HAP-1 (cell line): ENCODE data around the gene OR10G4.
"Not testable (repeated sequence)": the region's sequence is repeated elsewhere in the genome, so short reads cannot be mapped to it uniquely, and the experiment has no call there.

Experiments
- DNase-seq, 2 experiments: peaks; one replicate each; pipeline ENCODE4 v3.0.0-alpha.2; 2016 to 2020; ENCODE audit warnings: low spot score in 2 of 2
- H3K27me3 ChIP-seq: fragments of 250-450 bp; sonication (Bioruptor Pico); 2 replicates; pipeline ENCODE4 v1.5.1; 2020; ENCODE audit warnings: low read depth, mild to moderate bottlenecking, moderate library complexity
- H3K36me3 ChIP-seq: fragments of 250-450 bp; sonication (Bioruptor Pico); replicated peaks from 2 replicates; pipeline ENCODE4 v1.5.1; 2020; ENCODE audit warnings: mild to moderate bottlenecking
- H3K4me1 ChIP-seq: fragments of 250-450 bp; sonication (Bioruptor Pico); 2 replicates; pipeline ENCODE4 v1.5.1; 2020; ENCODE audit warnings: mild to moderate bottlenecking
- H3K4me3 ChIP-seq: fragments of 250-450 bp; sonication (Bioruptor Pico); 2 replicates; pipeline ENCODE4 v1.5.1; 2020; ENCODE audit warnings: mild to moderate bottlenecking, moderate library complexity
- H3K9me3 ChIP-seq: fragments of 250-450 bp; sonication (Bioruptor Pico); 2 replicates; pipeline ENCODE4 v1.5.1; 2020; ENCODE audit warnings: mild to moderate bottlenecking, moderate library complexity
- in situ Hi-C: fragments of 300-500 bp; cut with MboI; formaldehyde crosslinking; loops from 3 replicates; pipeline ENCODE4 v1.14.3; 2020; ENCODE audit warnings: low sequenced_read_pairs, inconsistent platforms, mixed read lengths

Gene OR10G4, protein sequence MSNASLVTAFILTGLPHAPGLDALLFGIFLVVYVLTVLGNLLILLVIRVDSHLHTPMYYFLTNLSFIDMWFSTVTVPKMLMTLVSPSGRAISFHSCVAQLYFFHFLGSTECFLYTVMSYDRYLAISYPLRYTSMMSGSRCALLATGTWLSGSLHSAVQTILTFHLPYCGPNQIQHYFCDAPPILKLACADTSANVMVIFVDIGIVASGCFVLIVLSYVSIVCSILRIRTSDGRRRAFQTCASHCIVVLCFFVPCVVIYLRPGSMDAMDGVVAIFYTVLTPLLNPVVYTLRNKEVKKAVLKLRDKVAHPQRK

DNA sequence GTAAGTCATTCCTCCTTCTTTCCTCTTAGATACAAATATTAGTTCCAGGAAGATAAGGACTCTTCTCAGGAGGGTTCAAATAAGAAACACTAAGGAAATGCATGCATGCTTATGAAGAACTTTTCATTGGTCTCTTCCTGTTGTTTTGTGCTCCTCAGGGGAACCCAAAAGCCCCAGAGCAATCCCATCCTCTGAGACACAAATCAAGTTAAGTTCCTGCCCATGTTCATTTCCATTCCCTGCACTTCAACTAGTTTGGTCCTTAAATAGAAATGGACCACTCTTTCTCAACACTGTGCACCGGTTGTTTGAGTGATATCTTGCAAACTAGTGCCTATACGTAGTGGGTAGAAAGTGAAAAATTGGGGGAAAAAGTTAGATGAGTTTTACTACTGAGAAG, at the start of gene OR10G4:
Gene OR10G4, plus strand, starts transcription at position 301 of the 400 bp plus-strand sequence. CDS start 2,578 bp downstream, outside the sequence.
- H3K9me3 ChIP-seq, result no peaks in the 10 kb centered on the region
- H3K4me1 ChIP-seq, result no peaks in the 10 kb centered on the region
- in situ Hi-C loops, result no loop called here
- no peak within 1 kb of the TSS for H3K4me3 ChIP-seq
- no peaks in the 10 kb centered on the region for H3K27me3 ChIP-seq
- DNase-seq, result no peak
- no peaks in the 10 kb centered on the region for H3K36me3 ChIP-seq

DNA sequence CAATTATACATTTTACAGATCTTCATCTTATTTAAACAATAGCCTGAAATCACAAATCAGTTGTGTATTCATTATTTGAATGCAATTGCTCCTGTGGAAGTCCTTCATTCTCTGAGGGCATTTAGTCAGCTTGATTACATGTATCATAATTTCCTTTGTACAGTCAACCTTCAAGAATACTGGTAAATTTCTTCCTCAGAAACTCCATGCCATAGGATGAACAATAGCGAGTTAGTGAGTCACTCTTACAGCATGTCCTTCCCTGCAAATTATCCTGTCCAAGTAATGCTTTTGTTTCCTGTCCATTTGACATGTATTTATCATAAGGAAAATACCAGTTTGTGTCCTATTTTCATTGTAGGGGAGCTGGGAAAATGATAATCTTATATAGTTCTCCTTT, 39.0 kb upstream of the OR10G4 start:
- no peak for DNase-seq
- H3K27me3 ChIP-seq, result no peaks in the 10 kb centered on the region
- in situ Hi-C loops, result no loop called here
- H3K9me3 ChIP-seq, result no peaks in the 10 kb centered on the region
- H3K4me3 ChIP-seq, result no peak overlapping the region
- H3K36me3 ChIP-seq, result no peaks in the 10 kb centered on the region
- no peaks in the 10 kb centered on the region for H3K4me1 ChIP-seq

DNA sequence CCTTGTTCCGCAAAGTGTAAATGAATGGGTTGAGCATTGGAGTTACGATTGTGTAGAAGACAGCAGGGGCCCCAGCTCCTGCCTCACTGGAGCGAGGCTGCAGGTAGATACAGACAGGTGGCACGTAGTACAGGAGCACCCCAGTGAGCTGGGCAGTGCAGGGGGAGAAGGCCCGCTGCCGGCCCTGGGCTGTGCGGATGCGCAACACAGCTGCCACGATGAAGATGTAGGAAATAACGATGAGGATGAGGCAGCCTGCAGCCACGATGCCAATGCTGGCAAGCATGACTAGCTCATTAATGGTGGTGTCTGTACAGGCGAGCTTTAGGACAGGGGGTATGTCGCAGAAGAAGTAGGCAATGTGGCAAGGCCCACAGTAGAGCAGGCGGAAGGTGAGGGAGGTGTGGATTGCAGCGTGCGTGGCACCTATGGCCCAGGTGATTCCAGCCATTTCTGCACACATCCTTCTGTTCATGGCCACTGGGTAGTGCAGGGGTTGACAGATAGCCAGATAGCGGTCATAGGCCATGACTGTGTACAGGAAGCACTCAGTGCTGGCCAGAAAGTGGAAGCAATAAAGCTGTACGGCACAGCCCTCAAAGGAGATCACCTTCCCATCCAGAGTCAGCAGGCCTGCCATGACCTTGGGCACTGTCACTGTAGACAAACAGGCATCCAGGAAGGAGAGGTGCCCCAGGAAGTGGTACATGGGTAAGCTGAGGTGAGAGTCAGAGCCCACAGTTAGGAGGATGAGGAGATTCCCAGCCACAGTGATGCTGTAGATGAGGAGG, 35.8 kb upstream of the OR10G4 start:
- H3K4me3 ChIP-seq, result no peak overlapping the region
- no peaks in the 10 kb centered on the region for H3K27me3 ChIP-seq
- in situ Hi-C loops, result no loop called here
- no peaks in the 10 kb centered on the region for H3K4me1 ChIP-seq
- H3K36me3 ChIP-seq, result no peaks in the 10 kb centered on the region
- no peak for DNase-seq
- no peaks in the 10 kb centered on the region for H3K9me3 ChIP-seq

DNA sequence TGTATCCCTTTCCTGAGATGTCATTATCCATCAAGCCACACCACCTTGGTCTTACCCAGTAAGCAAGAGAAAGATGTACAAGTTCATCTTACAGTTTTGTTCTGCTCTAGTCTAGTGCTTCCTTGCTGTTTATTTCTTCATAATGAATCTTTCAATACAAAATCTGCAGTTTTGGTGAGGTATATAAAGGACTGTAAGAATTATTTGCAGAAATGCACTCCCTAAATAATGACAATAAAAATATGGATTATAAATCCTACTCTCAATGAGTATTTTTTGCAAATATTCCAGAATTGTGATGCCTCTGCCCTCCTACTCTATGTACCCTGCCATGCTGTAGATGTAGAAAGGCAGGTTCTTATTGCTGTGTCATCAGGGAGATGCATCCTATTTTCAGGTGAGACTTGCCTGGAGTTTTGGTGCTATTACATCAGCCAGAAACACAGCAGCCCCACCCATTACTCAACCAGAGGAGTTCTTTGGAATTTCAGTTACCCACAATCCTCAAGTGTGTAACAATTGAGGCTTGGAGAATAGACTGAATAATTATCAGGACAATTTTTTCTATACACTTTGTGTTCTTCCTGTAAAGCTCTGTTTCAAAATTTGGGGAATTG, 35.0 kb upstream of the OR10G4 start, which contains the start of gene OR10S1:
Gene OR10S1, minus strand, starts transcription at position 51 of the 617 bp plus-strand sequence. CDS start 117 bp downstream, outside the sequence.
- no peak within 1 kb of the TSS for H3K4me3 ChIP-seq
- no peaks in the 10 kb centered on the region for H3K27me3 ChIP-seq
- no peaks in the 10 kb centered on the region for H3K9me3 ChIP-seq
- DNase-seq, result no peak
- no peaks in the 10 kb centered on the region for H3K4me1 ChIP-seq
- H3K36me3 ChIP-seq, result no peaks in the 10 kb centered on the region
- in situ Hi-C loops, result no loop called here

DNA sequence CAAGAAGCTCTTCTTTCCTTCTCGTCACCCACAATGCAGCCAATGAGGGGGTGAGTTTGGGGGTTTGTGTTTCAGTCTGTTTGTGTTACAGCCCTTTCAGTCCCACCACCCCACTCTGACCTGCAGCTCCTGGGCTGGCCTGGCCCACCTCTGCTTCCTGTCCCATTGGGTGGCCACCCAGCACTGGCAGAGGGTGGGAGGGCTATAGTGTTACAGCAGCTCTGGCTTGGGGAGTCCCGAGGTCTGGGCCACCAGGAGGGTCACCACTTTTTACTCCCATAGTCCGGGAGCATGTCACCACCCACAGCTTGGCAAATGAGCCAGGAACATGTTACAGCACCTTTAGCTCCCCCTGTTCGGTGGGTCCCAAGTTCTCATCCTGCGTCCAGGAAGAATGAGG, 33.5 kb upstream of the OR10G4 start:
- Histone ChIP-seq H3K9me3 (no peaks in the 10 kb centered on the region), H3K36me3 (no peaks in the 10 kb centered on the region), H3K4me3 (no peak overlapping the region), H3K27me3 (no peaks in the 10 kb centered on the region), H3K4me1 (no peaks in the 10 kb centered on the region)
- in situ Hi-C loops, result no loop called here
- no peak for DNase-seq

DNA sequence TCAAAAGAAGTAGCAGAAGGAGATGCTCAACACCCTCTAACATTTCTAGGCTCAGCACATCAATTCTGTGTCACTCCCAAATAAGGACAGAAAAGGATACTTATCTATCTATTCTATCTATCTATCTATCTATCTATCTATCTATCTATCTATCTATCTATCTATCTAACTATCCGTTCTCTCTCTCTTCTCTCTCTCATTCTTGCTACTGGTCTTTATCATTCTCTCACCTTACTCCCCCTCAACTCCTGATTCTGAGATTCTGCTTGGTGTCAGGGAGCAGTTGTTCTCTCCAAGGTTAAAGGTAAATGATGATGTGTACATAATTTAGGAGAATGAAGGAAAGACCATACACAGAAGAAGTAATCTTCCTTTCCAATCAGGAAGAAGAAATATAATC, 17.7 kb upstream of the OR10G4 start, which contains the start of gene OR10G6:
Gene OR10G6, minus strand, starts transcription at position 43 of the 400 bp plus-strand sequence. Its CDS starts 0 bp downstream, at position 43.
- Histone ChIP-seq H3K27me3 (no peaks in the 10 kb centered on the region; the same call in 1 of the 2 replicates), H3K36me3 (no peaks in the 10 kb centered on the region), H3K9me3 (no peaks in the 10 kb centered on the region), H3K4me1 (no peaks in the 10 kb centered on the region), H3K4me3 (no peak within 1 kb of the TSS)
- DNase-seq, result no peak
- in situ Hi-C loops, result no loop called here

DNA sequence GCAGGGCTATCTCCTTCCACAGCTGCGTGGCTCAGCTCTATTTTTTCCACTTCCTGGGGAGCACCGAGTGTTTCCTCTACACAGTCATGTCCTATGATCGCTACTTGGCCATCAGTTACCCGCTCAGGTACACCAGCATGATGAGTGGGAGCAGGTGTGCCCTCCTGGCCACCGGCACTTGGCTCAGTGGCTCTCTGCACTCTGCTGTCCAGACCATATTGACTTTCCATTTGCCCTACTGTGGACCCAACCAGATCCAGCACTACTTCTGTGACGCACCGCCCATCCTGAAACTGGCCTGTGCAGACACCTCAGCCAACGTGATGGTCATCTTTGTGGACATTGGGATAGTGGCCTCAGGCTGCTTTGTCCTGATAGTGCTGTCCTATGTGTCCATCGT, 3.0 kb downstream of the OR10G4 start:
- H3K27me3 ChIP-seq, H3K4me3 ChIP-seq, in situ Hi-C loops, H3K36me3 ChIP-seq, H3K9me3 ChIP-seq, DNase-seq, H3K4me1 ChIP-seq: not testable (repeated sequence)

DNA sequence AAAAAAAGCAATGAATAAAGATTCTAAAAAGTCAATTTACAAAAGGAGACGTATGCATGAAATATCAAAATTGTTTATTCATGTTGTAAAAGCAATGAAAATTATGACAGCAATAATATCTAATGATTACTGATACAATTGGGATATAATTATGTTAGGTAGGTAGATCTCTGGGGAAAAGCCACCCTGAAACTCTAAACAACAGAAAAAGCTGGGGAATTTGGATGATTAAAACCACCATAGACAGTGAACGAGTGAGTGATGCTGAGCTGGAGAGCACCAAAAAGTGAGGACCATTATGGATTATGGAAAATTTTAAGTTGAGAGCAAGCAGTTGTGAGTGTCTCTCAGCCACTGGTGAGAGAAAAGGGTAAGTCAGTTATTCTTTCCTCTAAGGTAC, 13.7 kb downstream of the OR10G4 start, which contains the start of gene OR10G8:
Gene OR10G8, plus strand, starts transcription at position 301 of the 400 bp plus-strand sequence. CDS start 2,825 bp downstream, outside the sequence.
- in situ Hi-C loops, result no loop called here
- Histone ChIP-seq H3K4me1 (no peaks in the 10 kb centered on the region), H3K27me3 (no peaks in the 10 kb centered on the region), H3K9me3 (no peaks in the 10 kb centered on the region), H3K36me3 (no peaks in the 10 kb centered on the region), H3K4me3 (no peak within 1 kb of the TSS)
- DNase-seq, result no peak

DNA sequence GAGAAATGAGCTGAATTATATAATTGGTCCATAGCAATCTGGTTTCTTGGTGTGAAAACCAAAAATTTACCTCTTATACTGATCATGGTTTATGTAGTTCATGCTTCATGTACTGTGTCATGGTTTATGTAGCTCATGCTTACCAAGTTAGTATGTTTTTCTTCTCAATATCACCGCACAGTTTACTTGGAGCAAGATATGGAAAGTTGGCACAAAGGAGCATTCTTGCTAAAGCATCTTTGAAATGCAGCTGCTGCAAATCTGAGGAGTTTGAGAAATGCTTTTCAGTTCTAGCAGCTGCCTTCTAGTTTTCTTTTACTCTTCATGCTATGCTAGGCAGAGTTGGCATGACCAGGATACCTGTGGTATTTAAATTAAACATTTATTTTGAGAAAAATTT, 23.9 kb downstream of the OR10G4 start:
- in situ Hi-C loops, result no loop called here
- Histone ChIP-seq H3K27me3 (no peaks in the 10 kb centered on the region), H3K36me3 (no peaks in the 10 kb centered on the region), H3K9me3 (no peaks in the 10 kb centered on the region), H3K4me1 (no peaks in the 10 kb centered on the region), H3K4me3 (no peak overlapping the region)
- no peak for DNase-seq

DNA sequence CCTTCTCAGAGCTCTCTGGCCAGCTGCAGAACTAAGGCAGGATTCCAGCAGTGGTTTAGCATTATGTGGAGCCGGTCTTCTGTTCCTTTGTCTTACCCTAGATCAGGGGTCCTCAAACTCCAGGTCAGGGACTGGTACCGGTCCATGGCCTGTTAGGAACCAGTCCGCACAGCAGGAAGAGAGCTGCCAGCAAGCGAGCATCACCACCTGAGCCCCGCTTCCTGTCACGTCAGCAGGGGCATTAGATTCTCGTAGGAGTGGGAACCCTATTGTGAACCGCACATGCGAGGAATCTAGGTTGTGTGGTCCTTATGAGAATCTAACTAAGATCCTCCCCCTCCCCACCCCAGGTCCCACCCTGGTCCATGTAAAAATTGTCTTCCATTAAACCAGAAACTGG, 26.8 kb downstream of the OR10G4 start:
- DNase-seq, result no peak
- in situ Hi-C loops, result no loop called here
- H3K4me1 ChIP-seq, result no peaks in the 10 kb centered on the region
- H3K4me3 ChIP-seq, result no peak overlapping the region
- no peaks in the 10 kb centered on the region for H3K36me3 ChIP-seq
- H3K9me3 ChIP-seq, result no peaks in the 10 kb centered on the region
- no peaks in the 10 kb centered on the region for H3K27me3 ChIP-seq

DNA sequence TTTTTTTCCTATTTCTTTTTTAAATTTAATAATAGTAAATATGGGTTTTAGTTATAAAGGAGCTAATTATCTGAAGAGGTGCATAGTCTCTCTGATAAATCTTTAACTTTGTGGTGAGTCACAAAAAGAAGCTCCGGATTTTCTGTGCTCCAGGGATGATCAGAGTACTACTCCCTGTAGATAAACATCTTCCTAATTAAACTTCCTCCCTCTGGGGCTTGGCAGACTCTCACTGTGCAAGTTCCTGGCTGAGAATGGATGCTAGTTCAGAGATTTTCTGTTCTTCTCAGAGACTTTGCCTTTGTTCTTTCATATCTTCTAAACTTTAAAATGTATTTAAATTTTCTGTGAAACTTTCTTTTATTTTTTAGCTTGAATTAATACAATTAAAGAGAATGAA, 28.5 kb downstream of the OR10G4 start, which contains the start of gene OR10G7:
Gene OR10G7, minus strand, starts transcription at position 72 of the 400 bp plus-strand sequence. CDS start 2,324 bp downstream, outside the sequence.
- in situ Hi-C loops, result no loop called here
- no peaks in the 10 kb centered on the region for H3K36me3 ChIP-seq
- no peaks in the 10 kb centered on the region for H3K4me1 ChIP-seq
- H3K4me3 ChIP-seq, result no peak within 1 kb of the TSS
- no peak for DNase-seq
- no peaks in the 10 kb centered on the region for H3K9me3 ChIP-seq
- no peaks in the 10 kb centered on the region for H3K27me3 ChIP-seq

DNA sequence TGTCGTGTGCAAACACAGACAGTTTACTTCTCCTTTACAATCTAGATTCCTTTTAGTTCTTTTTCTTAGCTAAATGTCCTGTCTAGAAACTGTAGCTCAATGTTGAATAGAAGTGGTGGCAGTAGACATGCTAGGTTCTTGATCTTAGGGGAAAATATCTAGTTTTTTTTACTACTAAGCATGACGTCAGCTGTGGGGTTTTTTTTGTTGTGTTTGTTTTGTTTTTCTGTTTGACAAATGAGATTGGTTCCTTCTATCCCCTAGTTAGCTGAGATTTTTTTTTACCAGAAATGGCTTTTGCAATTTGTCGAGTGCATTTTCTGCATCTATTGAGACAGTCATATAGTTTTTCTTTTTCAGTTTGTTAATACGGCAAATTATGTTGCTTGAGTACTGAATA, 30.6 kb downstream of the OR10G4 start:
- in situ Hi-C loops, result no loop called here
- no peak for DNase-seq

DNA sequence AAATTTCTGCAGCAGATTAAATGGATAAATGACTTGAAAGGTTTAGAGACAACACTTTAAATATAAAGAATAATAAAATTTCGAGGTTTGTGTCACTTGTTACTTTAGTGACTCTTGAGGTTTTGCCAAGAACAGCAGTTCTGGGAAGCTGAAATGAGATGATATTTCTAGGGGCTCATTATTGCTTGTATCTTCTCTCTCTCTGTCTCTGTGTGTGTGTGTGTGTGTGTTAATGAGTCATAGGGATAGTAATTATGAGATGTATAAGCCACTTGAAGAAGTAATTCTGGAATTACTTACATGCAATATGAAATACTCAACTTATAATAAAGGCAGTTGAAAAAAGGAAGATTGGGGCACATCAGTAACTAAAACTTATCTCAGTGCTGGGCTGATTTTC, 38.0 kb downstream of the OR10G4 start:
- Histone ChIP-seq H3K4me3 (no peak overlapping the region), H3K4me1 (no peaks in the 10 kb centered on the region), H3K36me3 (no peaks in the 10 kb centered on the region), H3K9me3 (no peaks in the 10 kb centered on the region), H3K27me3 (peaks cover 5% of the 10 kb centered on the region; the same call in 1 of the 2 replicates)
- DNase-seq, result no peak
- in situ Hi-C loops, result no loop called here

More for the DNA sequence above, 30.6 kb downstream of the OR10G4 start:
- Histone ChIP-seq H3K36me3 (no peaks in the 10 kb centered on the region), H3K9me3 (no peaks in the 10 kb centered on the region), H3K27me3 (no peaks in the 10 kb centered on the region), H3K4me1 (no peaks in the 10 kb centered on the region), H3K4me3 (no peak overlapping the region)
